ENCODE results near the gene EHD2.
"Not testable (repeated sequence)": the region's sequence is repeated elsewhere in the genome, so short reads cannot be mapped to it uniquely, and the experiment has no call there.

EHD2 gene

GRCh38 chr19:47711652-47712242 is 1.5 kb upstream of the EHD2 start:
- no peak overlapping the region for H3K27ac ChIP-seq (ENCODE audit: insufficient read depth, low read length, poor library complexity, severe bottlenecking)
- H3K9me3 ChIP-seq (ENCODE audit: control insufficient read depth, low read length) = no peaks in the 10 kb centered on the region
- no peaks in the 10 kb centered on the region for H3K36me3 ChIP-seq (ENCODE audit: control insufficient read depth, insufficient read depth, low read length)
- DNase-seq = no peak
- no peaks in the 10 kb centered on the region for H3K4me1 ChIP-seq (ENCODE audit: control insufficient read depth, insufficient read depth, low read length, poor library complexity, severe bottlenecking)
- H3K27me3 ChIP-seq (replicated peaks; ENCODE audit: control insufficient read depth, insufficient read depth, low read length, poor library complexity, severe bottlenecking) = peaks cover 9% of the 10 kb centered on the region
- H3K4me3 ChIP-seq (ENCODE audit: insufficient read depth, low read depth, low read length, poor library complexity, severe bottlenecking) = no peak overlapping the region

DNA sequence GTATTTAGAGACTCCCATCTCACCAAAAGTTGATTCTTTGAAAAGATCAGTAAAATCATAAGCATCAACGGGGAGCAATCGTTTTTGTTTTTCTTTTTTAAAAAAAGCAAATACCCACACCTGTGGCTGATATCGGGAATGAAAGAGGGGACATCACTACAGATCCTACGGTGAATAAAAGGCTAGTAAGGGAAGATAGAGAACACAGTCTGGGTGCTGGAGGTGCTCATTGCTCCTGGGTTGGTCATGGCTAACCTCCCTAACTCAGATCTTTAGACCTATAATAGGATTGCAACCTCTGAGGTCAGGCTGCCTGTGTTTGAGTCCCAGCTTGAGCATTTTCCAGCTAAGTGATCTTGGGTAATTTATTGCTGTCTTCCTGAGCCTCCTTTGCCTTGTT is 1.1 kb downstream of the EHD2 start:
- no peaks in the 10 kb centered on the region for H3K9me3 ChIP-seq (ENCODE audit: control insufficient read depth, low read length)
- H3K36me3 ChIP-seq (ENCODE audit: control insufficient read depth, insufficient read depth, low read length) = no peaks in the 10 kb centered on the region
- no peak for DNase-seq
- H3K4me3 ChIP-seq (ENCODE audit: insufficient read depth, low read depth, low read length, poor library complexity, severe bottlenecking) = no peak overlapping the region
- H3K4me1 ChIP-seq (ENCODE audit: control insufficient read depth, insufficient read depth, low read length, poor library complexity, severe bottlenecking) = no peaks in the 10 kb centered on the region
- peaks cover 9% of the 10 kb centered on the region for H3K27me3 ChIP-seq (replicated peaks; ENCODE audit: control insufficient read depth, insufficient read depth, low read length, poor library complexity, severe bottlenecking)
- no peak overlapping the region for H3K27ac ChIP-seq (ENCODE audit: insufficient read depth, low read length, poor library complexity, severe bottlenecking)

DNA sequence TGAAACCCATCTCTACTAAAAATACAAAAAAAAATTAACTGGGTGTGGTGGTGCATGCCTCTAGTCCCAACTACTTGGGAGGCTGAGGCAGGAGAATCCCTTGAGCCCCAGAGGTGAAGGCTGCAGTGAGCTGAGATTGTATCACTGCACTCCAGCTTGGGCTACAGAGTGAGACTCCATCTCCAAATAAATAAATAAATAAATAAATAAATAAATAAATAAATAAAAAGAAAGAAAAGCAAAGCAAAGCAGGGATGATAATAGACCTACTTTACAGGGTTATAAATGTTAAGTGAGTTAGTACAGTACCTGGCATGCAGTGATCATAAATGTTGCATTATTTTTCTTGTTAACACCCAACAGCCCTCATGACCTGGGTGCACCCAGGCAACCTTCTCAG is 1.6 kb downstream of the EHD2 start:
- not testable (repeated sequence) for H3K4me3 ChIP-seq (ENCODE audit: insufficient read depth, low read depth, low read length, poor library complexity, severe bottlenecking); DNase-seq; H3K9me3 ChIP-seq (ENCODE audit: control insufficient read depth, low read length); H3K4me1 ChIP-seq (ENCODE audit: control insufficient read depth, insufficient read depth, low read length, poor library complexity, severe bottlenecking); H3K36me3 ChIP-seq (ENCODE audit: control insufficient read depth, insufficient read depth, low read length); H3K27ac ChIP-seq (ENCODE audit: insufficient read depth, low read length, poor library complexity, severe bottlenecking); H3K27me3 ChIP-seq (replicated peaks; ENCODE audit: control insufficient read depth, insufficient read depth, low read length, poor library complexity, severe bottlenecking)

DNA sequence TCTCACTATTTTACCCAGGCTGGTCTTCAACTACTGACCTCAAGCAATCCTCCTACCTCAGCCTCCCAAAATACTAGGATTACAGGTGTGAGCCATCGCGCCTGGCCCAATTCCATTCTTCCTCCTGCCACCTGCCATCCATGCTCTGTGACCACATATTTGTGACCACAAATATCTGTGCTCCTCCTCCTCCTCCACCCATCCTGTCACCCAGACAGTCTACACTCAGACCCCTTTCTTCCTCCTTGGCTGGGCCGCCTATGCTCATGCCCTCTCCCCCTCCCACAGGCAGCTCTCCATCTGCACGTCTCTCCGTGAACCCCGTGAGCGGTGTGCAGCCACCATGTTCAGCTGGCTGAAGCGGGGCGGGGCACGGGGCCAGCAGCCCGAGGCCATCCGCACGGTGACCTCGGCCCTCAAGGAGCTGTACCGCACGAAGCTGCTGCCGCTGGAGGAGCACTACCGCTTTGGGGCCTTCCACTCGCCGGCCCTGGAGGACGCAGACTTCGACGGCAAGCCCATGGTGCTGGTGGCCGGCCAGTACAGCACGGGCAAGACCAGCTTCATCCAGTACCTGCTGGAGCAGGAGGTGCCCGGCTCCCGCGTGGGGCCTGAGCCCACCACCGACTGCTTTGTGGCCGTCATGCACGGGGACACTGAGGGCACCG is 3.2 kb downstream of the EHD2 start:
- Histone ChIP-seq H3K4me1 (ENCODE audit: control insufficient read depth, insufficient read depth, low read length, poor library complexity, severe bottlenecking) (no peaks in the 10 kb centered on the region), H3K36me3 (ENCODE audit: control insufficient read depth, insufficient read depth, low read length) (no peaks in the 10 kb centered on the region), H3K4me3 (ENCODE audit: insufficient read depth, low read depth, low read length, poor library complexity, severe bottlenecking) (no peak overlapping the region), H3K27ac (ENCODE audit: insufficient read depth, low read length, poor library complexity, severe bottlenecking) (no peak overlapping the region), H3K9me3 (ENCODE audit: control insufficient read depth, low read length) (no peaks in the 10 kb centered on the region), H3K27me3 (replicated peaks; ENCODE audit: control insufficient read depth, insufficient read depth, low read length, poor library complexity, severe bottlenecking) (peaks cover 9% of the 10 kb centered on the region)
- DNase-seq = no peak

DNA sequence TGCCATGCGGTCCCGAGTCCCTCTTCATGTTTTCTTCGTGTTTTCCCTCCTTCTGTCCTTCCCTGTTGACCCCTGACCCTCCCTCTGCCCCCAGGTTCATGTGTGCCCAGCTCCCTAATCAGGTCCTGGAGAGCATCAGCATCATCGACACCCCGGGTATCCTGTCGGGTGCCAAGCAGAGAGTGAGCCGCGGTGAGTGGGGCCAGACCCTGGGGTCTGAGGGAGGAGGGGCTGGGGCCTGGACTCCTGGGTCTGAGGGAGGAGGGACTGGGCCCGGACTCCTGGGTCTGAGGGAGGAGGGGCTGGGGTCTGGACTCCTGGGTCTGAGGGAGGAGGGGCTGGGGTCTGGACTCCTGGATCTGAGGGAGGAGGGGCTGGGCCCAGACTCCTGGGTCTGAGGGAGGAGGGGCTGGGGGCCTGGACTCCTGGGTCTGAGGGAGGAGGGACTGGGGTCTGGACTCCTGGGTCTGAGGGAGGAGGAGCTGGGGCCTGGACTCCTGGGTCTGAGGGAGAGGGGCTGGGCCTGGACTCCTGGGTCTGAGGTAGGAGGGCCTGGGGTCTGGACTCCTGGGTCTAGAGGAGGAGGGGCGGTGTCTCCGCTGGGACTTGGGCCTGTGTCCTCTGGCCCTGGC is 5.3 kb downstream of the EHD2 start:
- H3K4me3 ChIP-seq (ENCODE audit: insufficient read depth, low read depth, low read length, poor library complexity, severe bottlenecking); H3K4me1 ChIP-seq (ENCODE audit: control insufficient read depth, insufficient read depth, low read length, poor library complexity, severe bottlenecking); H3K27me3 ChIP-seq (replicated peaks; ENCODE audit: control insufficient read depth, insufficient read depth, low read length, poor library complexity, severe bottlenecking); H3K36me3 ChIP-seq (ENCODE audit: control insufficient read depth, insufficient read depth, low read length); H3K9me3 ChIP-seq (ENCODE audit: control insufficient read depth, low read length); H3K27ac ChIP-seq (ENCODE audit: insufficient read depth, low read length, poor library complexity, severe bottlenecking); DNase-seq: not testable (repeated sequence)

- H3K27ac ChIP-seq (ENCODE audit: insufficient read depth, low read length, poor library complexity, severe bottlenecking) = no peak overlapping the region
- no peaks in the 10 kb centered on the region for H3K36me3 ChIP-seq (ENCODE audit: control insufficient read depth, insufficient read depth, low read length)
- DNase-seq = no peak
- H3K4me3 ChIP-seq (ENCODE audit: insufficient read depth, low read depth, low read length, poor library complexity, severe bottlenecking) = no peak overlapping the region
- H3K27me3 ChIP-seq (replicated peaks; ENCODE audit: control insufficient read depth, insufficient read depth, low read length, poor library complexity, severe bottlenecking) = no peaks in the 10 kb centered on the region
- H3K4me1 ChIP-seq (ENCODE audit: control insufficient read depth, insufficient read depth, low read length, poor library complexity, severe bottlenecking) = no peaks in the 10 kb centered on the region
- no peaks in the 10 kb centered on the region for H3K9me3 ChIP-seq (ENCODE audit: control insufficient read depth, low read length)
These were observed 6.0 kb downstream of the EHD2 start for GRCh38 chr19:47719047-47719859.

DNA sequence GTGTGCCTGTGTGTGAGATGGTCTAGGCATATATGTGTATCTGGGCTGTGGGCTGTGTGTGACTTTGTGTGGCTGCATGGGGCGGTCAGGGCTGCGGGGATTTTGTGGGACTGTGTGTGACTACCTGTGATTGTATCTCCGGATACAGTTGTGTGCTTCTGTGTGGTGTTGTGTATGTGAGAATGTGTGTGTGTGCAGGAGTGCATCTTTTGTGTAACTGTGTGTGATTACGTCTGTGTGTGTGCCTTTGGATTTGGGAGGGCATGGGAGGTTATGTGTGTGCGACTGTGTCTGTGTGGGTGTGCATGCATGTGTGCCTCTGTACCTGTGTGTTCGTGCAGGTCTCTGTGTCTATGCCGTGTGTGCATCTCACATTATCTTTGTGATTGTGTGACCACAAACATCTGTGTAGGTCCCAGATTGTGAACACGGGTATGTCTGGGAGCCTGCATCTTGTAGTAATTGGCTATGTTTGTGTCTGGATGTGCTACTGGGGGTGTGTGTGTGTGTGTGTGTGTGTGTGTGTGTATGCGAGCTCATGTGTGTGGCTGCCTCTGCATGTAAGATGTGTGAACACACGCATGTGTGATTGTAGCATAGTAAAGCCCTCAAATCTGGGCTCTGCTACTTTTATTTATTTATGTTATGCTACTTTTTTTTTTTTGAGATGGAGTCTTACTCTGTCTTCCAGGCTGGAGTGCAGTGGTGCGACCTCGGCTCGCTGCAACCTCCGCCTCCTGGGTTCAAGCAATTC is 7.6 kb downstream of the EHD2 start:
- Histone ChIP-seq H3K36me3 (ENCODE audit: control insufficient read depth, insufficient read depth, low read length) (no peaks in the 10 kb centered on the region), H3K4me1 (ENCODE audit: control insufficient read depth, insufficient read depth, low read length, poor library complexity, severe bottlenecking) (no peaks in the 10 kb centered on the region), H3K9me3 (ENCODE audit: control insufficient read depth, low read length) (no peaks in the 10 kb centered on the region), H3K27me3 (replicated peaks; ENCODE audit: control insufficient read depth, insufficient read depth, low read length, poor library complexity, severe bottlenecking) (no peaks in the 10 kb centered on the region), H3K27ac (ENCODE audit: insufficient read depth, low read length, poor library complexity, severe bottlenecking) (no peak overlapping the region), H3K4me3 (ENCODE audit: insufficient read depth, low read depth, low read length, poor library complexity, severe bottlenecking) (no peak overlapping the region)
- no peak for DNase-seq

- no peak overlapping the region for H3K4me3 ChIP-seq (ENCODE audit: insufficient read depth, low read depth, low read length, poor library complexity, severe bottlenecking)
These were observed 10.3 kb downstream of the EHD2 start for GRCh38 chr19:47723581-47723940.

DNA sequence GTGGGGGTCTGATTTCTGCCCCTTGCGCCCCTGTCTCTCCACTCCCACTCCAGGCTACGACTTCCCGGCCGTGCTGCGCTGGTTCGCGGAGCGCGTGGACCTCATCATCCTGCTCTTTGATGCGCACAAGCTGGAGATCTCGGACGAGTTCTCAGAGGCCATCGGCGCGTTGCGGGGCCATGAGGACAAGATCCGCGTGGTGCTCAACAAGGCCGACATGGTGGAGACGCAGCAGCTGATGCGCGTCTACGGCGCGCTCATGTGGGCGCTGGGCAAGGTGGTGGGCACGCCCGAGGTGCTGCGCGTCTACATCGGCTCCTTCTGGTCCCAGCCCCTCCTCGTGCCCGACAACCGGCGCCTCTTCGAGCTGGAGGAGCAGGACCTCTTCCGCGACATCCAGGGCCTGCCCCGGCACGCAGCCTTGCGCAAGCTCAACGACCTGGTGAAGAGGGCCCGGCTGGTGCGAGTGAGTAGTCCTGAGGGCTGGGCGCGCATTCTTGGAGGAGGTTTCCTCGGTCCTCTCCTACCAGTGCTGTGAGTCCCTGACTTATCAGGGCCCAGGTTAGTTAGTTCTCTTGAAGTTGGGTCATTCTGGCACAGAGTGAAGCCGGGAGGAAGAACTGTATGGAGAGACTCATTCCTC is 12.7 kb downstream of the EHD2 start:
- H3K4me1 ChIP-seq (ENCODE audit: control insufficient read depth, insufficient read depth, low read length, poor library complexity, severe bottlenecking) = no peaks in the 10 kb centered on the region
- H3K27ac ChIP-seq (ENCODE audit: insufficient read depth, low read length, poor library complexity, severe bottlenecking) = no peak overlapping the region
- no peaks in the 10 kb centered on the region for H3K36me3 ChIP-seq (ENCODE audit: control insufficient read depth, insufficient read depth, low read length)
- no peak for DNase-seq
- no peak overlapping the region for H3K4me3 ChIP-seq (ENCODE audit: insufficient read depth, low read depth, low read length, poor library complexity, severe bottlenecking)
- no peaks in the 10 kb centered on the region for H3K9me3 ChIP-seq (ENCODE audit: control insufficient read depth, low read length)
- H3K27me3 ChIP-seq (replicated peaks; ENCODE audit: control insufficient read depth, insufficient read depth, low read length, poor library complexity, severe bottlenecking) = peaks cover 5% of the 10 kb centered on the region

More at GRCh38 chr19:47723581-47723940, 10.3 kb downstream of the EHD2 start:
- Histone ChIP-seq H3K9me3 (ENCODE audit: control insufficient read depth, low read length) (no peaks in the 10 kb centered on the region), H3K36me3 (ENCODE audit: control insufficient read depth, insufficient read depth, low read length) (no peaks in the 10 kb centered on the region), H3K4me1 (ENCODE audit: control insufficient read depth, insufficient read depth, low read length, poor library complexity, severe bottlenecking) (no peaks in the 10 kb centered on the region), H3K27me3 (replicated peaks; ENCODE audit: control insufficient read depth, insufficient read depth, low read length, poor library complexity, severe bottlenecking) (no peaks in the 10 kb centered on the region), H3K27ac (ENCODE audit: insufficient read depth, low read length, poor library complexity, severe bottlenecking) (no peak overlapping the region)
- DNase-seq = no peak
